ENCODE data around the gene PROX1.

GRCh38 chr1:214002060-214002459, 14.3 kb downstream of the PROX1 start:
- no peak for TF ChIP-seq POLR2A (IDR thresholded peaks at IDR 0.05; ENCODE audit: low read depth, low read length)
- TF ChIP-seq RAD21 (IDR thresholded peaks at IDR 0.05; ENCODE audit: low read length), result no peak
- no peak for TF ChIP-seq CHD1 (IDR thresholded peaks at IDR 0.05; ENCODE audit: low read depth, low read length)
- no peak for TF ChIP-seq CTCF (conservative IDR thresholded peaks at IDR 0.05; ENCODE audit: low read depth, low read length)

Measured in IMR-90 (cell line).